Tibial nerve (tissue), 4 donors: Measurements from ENCODE around the gene DYNLRB1.

Source experiments
- CTCF ChIP-seq, 5 experiments: fragments of 200-600 bp in 3 of 5; fragments of 450-650 bp in 2 of 5; sonication (generic) in 3 of 5; IDR thresholded peaks; one replicate each; pipeline ENCODE4 v1.5.1; 2016 to 2019; ENCODE audit warnings: antibody characterized with exemption in 5 of 5, mild to moderate bottlenecking in 3 of 5, moderate library complexity in 2 of 5
- EP300 ChIP-seq, 2 donors: sonication (generic); formaldehyde crosslinking; IDR thresholded peaks; one replicate each; pipeline ENCODE4 v1.6.1; 2017; ENCODE audit warnings: antibody characterized with exemption in 2 of 2, mild to moderate bottlenecking in 1 of 2
- POLR2A ChIP-seq, 2 donors: fragments of 450-650 bp; IDR thresholded peaks; one replicate each; pipeline ENCODE4 v1.6.1; 2017; ENCODE audit warnings: antibody characterized with exemption in 2 of 2, mild to moderate bottlenecking in 2 of 2, moderate library complexity in 2 of 2

DNA sequence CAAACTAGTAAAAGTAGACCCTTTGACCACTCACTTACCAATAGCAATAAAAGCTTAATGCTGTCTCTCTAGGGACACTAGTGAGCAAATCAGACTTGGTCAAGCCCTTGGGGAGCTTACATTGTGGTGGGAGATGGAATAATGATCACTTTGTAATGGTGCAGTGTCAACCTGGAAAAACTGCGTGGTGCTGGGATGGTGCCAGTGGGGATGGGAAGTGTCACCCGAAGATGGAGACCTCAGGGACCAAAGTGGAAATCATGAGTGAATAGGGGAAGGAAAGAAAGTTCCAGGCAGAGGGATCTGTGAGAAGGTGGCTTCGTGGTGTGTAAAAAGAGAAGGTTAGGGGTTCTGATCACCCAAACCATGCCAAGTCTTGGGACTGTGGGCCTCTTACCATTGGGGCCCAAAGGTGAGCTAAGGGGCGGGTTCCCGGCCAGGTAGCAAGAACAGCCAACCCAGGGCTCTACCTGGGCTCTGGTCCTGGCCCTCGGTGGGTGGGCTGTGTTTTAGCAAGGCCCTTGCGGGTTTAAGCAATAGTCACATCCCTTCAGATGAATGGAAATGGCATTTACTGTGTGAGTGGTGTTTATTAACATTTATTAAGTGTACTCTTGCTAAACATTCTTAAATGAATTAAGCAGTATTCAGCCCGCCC, 15.5 kb downstream of the DYNLRB1 start:
- no peak for TF ChIP-seq POLR2A (IDR thresholded peaks at IDR 0.05)
- no peak for TF ChIP-seq CTCF (IDR thresholded peaks at IDR 0.05)
- no peak for TF ChIP-seq EP300 (IDR thresholded peaks at IDR 0.05)
